ENCODE measurements around the gene CFLAR. TPM values are rescaled to one million over a fixed set of nuclear protein-coding genes. Genes with fewer than 3 reads are reported as not detected.
A peak's percentile ranks its signal among the peaks of the same experiment; 100 is the strongest.

Gene CFLAR
- total RNA-seq, 3 donors from 2014 or later (not counting 1 experiment from before 2014, with no cell fraction given), result 415 to 542 (median 445) TPM

DNA sequence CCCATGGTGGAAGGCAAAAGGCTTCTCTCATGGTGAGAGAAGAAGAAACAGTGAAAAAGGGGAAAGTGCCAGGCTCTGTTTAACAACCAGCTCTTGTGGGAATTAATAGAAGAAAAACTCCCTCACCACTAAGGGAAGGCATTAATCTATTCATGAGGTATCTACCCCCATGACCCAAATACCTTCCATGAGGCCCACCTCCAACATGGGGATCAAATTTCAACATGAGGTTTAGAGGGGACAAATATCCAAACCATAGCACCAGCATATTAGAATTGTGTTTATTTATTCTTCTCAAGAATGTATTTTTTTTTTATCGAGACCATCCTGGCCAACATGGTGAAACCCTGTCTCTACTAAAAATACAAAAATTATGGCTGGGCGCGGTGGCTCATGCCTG lies 4.9 kb upstream of the CFLAR start:
- Histone ChIP-seq H3K27ac (ENCODE audit: low read length) (no peak overlapping the region), H3K36me3 (ENCODE audit: control insufficient read depth, insufficient read depth, low read length) (no peaks in the 10 kb centered on the region), H3K9me3 (ENCODE audit: control insufficient read depth, insufficient read depth, low read length) (no peaks in the 10 kb centered on the region), H3K4me1 (ENCODE audit: control insufficient read depth, insufficient read depth, low read length) (peaks cover 18% of the 10 kb centered on the region), H3K4me3 (ENCODE audit: low read length) (no peak overlapping the region), H3K27me3 (ENCODE audit: control insufficient read depth, insufficient read depth, low read length) (no peaks in the 10 kb centered on the region)
- Mint-ChIP-seq H3K27ac (no peak overlapping the region), H3K4me3 (no peak overlapping the region), H3K27me3 (ENCODE audit: low read depth in 2 of 2) (no peaks in the 10 kb centered on the region), H3K36me3 (no peaks in the 10 kb centered on the region), H3K4me1 (peaks cover 19 to 25% of the 10 kb centered on the region in 2 donors), H3K9me3 (peaks cover 0 to 3% of the 10 kb centered on the region in 2 donors)
- no peak for ATAC-seq
- intact Hi-C loops (cut with micrococcal nuclease), result no loop called here
- TF ChIP-seq, protein P1, sequence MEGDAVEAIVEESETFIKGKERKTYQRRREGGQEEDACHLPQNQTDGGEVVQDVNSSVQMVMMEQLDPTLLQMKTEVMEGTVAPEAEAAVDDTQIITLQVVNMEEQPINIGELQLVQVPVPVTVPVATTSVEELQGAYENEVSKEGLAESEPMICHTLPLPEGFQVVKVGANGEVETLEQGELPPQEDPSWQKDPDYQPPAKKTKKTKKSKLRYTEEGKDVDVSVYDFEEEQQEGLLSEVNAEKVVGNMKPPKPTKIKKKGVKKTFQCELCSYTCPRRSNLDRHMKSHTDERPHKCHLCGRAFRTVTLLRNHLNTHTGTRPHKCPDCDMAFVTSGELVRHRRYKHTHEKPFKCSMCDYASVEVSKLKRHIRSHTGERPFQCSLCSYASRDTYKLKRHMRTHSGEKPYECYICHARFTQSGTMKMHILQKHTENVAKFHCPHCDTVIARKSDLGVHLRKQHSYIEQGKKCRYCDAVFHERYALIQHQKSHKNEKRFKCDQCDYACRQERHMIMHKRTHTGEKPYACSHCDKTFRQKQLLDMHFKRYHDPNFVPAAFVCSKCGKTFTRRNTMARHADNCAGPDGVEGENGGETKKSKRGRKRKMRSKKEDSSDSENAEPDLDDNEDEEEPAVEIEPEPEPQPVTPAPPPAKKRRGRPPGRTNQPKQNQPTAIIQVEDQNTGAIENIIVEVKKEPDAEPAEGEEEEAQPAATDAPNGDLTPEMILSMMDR (IDR thresholded peaks at IDR 0.05), result no peak
- no peak for DNase-seq
- 100% methylated on average over 2 of the region's 3 CpGs for WGBS (ENCODE audit: insufficient coverage)

- Mint-ChIP-seq H3K27ac (peak overlapping the region; percentile 93 to 100), H3K27me3 (ENCODE audit: low read depth in 2 of 2) (no peaks in the 10 kb centered on the region), H3K36me3 (peaks cover 3% of the 10 kb centered on the region), H3K4me3 (peak overlapping the region; percentile 95), H3K9me3 (peaks cover 0 to 3% of the 10 kb centered on the region in 2 donors), H3K4me1 (peaks cover 41 to 49% of the 10 kb centered on the region in 2 donors)
- peaks cover 37% of the 10 kb centered on the region for H3K4me1 ChIP-seq (ENCODE audit: control insufficient read depth, insufficient read depth, low read length)
- 100% methylated on average over 3 of the region's 4 CpGs for whole genome bisulfite sequencing (ENCODE audit: insufficient coverage)
- no peak overlapping the region for H3K4me3 ChIP-seq (ENCODE audit: low read length)
- H3K9me3 ChIP-seq (ENCODE audit: control insufficient read depth, insufficient read depth, low read length), result no peaks in the 10 kb centered on the region
- no peak overlapping the region for H3K27ac ChIP-seq (ENCODE audit: low read length)
- intact Hi-C loops (cut with micrococcal nuclease), result no loop called here
- ATAC-seq (no peak), DNase-seq (no peak)
- H3K27me3 ChIP-seq (ENCODE audit: control insufficient read depth, insufficient read depth, low read length), result no peaks in the 10 kb centered on the region
- no peaks in the 10 kb centered on the region for H3K36me3 ChIP-seq (ENCODE audit: control insufficient read depth, insufficient read depth, low read length)
- TF ChIP-seq, protein P1 (IDR thresholded peaks at IDR 0.05), result no peak
Observed at GRCh38 chr2:201114350-201114749, 1.6 kb upstream of the CFLAR start.

GRCh38 chr2:201114846-201115245 lies 1.1 kb upstream of the CFLAR start:
- peak overlapping the region; percentile 93 to 100 for H3K27ac Mint-ChIP-seq
- H3K36me3 Mint-ChIP-seq, result peaks cover 8% of the 10 kb centered on the region
- TF ChIP-seq, protein P1 (IDR thresholded peaks at IDR 0.05), result no peak
- H3K27ac ChIP-seq (ENCODE audit: low read length), result peak overlapping the region; percentile 93
- ATAC-seq (no peak), DNase-seq (no peak)
- peaks cover 45 to 52% of the 10 kb centered on the region in 2 donors for H3K4me1 Mint-ChIP-seq
- peaks cover 0 to 3% of the 10 kb centered on the region in 2 donors for H3K9me3 Mint-ChIP-seq
- H3K27me3 ChIP-seq (ENCODE audit: control insufficient read depth, insufficient read depth, low read length), result no peaks in the 10 kb centered on the region
- no peaks in the 10 kb centered on the region for H3K36me3 ChIP-seq (ENCODE audit: control insufficient read depth, insufficient read depth, low read length)
- no peaks in the 10 kb centered on the region for H3K27me3 Mint-ChIP-seq (ENCODE audit: low read depth in 2 of 2)
- intact Hi-C loops (cut with micrococcal nuclease), result loop anchor here (5.0 kb wide), 2 partner anchors 303 to 403 kb away; partner anchors contain the start of gene BZW1
- peak overlapping the region; percentile 95 for H3K4me3 Mint-ChIP-seq
- no peak overlapping the region for H3K4me3 ChIP-seq (ENCODE audit: low read length)
- no peaks in the 10 kb centered on the region for H3K9me3 ChIP-seq (ENCODE audit: control insufficient read depth, insufficient read depth, low read length)
- peaks cover 37% of the 10 kb centered on the region for H3K4me1 ChIP-seq (ENCODE audit: control insufficient read depth, insufficient read depth, low read length)

All from natural killer cell (primary cell).